ENCODE data around the gene RASAL2.
"Not testable (repeated sequence)": the region's sequence is repeated elsewhere in the genome, so short reads cannot be mapped to it uniquely, and the experiment has no call there.

RASAL2 gene

GRCh38 chr1:178075333-178075732 lies 18.6 kb upstream of the RASAL2 start:
- Histone ChIP-seq H3K9me3 (ENCODE audit: control insufficient read depth in 2 of 2, low read length in 2 of 2) (no peaks in the 10 kb centered on the region), H3K27me3 (ENCODE audit: control insufficient read depth in 1 of 2, insufficient read depth in 2 of 2, low read length in 2 of 2) (no peaks in the 10 kb centered on the region), H3K4me1 (ENCODE audit: control insufficient read depth, insufficient read depth, low read length) (no peaks in the 10 kb centered on the region), H3K36me3 (ENCODE audit: control insufficient read depth in 2 of 2, insufficient read depth in 2 of 2, low read length in 2 of 2) (no peaks in the 10 kb centered on the region), H3K27ac (ENCODE audit: low read length) (no peak overlapping the region), H3K4me3 (ENCODE audit: low read length in 2 of 2) (no peak overlapping the region), H3K9ac (ENCODE audit: low read length in 2 of 2) (no peak overlapping the region)

GRCh38 chr1:178076607-178077006 lies 17.3 kb upstream of the RASAL2 start:
- no peaks in the 10 kb centered on the region for H3K4me1 ChIP-seq (ENCODE audit: control insufficient read depth, insufficient read depth, low read length)
- H3K27me3 ChIP-seq (ENCODE audit: control insufficient read depth in 1 of 2, insufficient read depth in 2 of 2, low read length in 2 of 2) = no peaks in the 10 kb centered on the region
- H3K4me3 ChIP-seq (ENCODE audit: low read length in 2 of 2) = no peak overlapping the region
- no peaks in the 10 kb centered on the region for H3K9me3 ChIP-seq (ENCODE audit: control insufficient read depth in 2 of 2, low read length in 2 of 2)
- no peak overlapping the region for H3K9ac ChIP-seq (ENCODE audit: low read length in 2 of 2)
- no peak overlapping the region for H3K27ac ChIP-seq (ENCODE audit: low read length)
- H3K36me3 ChIP-seq (ENCODE audit: control insufficient read depth in 2 of 2, insufficient read depth in 2 of 2, low read length in 2 of 2) = no peaks in the 10 kb centered on the region

GRCh38 chr1:178077917-178078316 lies 16.0 kb upstream of the RASAL2 start:
- H3K27me3 ChIP-seq (ENCODE audit: control insufficient read depth in 1 of 2, insufficient read depth in 2 of 2, low read length in 2 of 2) = no peaks in the 10 kb centered on the region

GRCh38 chr1:178086294-178086693 lies 7.6 kb upstream of the RASAL2 start:
- Histone ChIP-seq H3K36me3 (ENCODE audit: control insufficient read depth in 2 of 2, insufficient read depth in 2 of 2, low read length in 2 of 2) (no peaks in the 10 kb centered on the region), H3K4me3 (ENCODE audit: low read length in 2 of 2) (no peak overlapping the region), H3K9me3 (ENCODE audit: control insufficient read depth in 2 of 2, low read length in 2 of 2) (no peaks in the 10 kb centered on the region), H3K27ac (ENCODE audit: low read length) (no peak overlapping the region), H3K27me3 (ENCODE audit: control insufficient read depth in 1 of 2, insufficient read depth in 2 of 2, low read length in 2 of 2) (no peaks in the 10 kb centered on the region), H3K4me1 (ENCODE audit: control insufficient read depth, insufficient read depth, low read length) (no peaks in the 10 kb centered on the region), H3K9ac (ENCODE audit: low read length in 2 of 2) (no peak overlapping the region)

More at GRCh38 chr1:178077917-178078316, 16.0 kb upstream of the RASAL2 start:
- Histone ChIP-seq H3K4me3 (ENCODE audit: low read length in 2 of 2) (no peak overlapping the region), H3K9ac (ENCODE audit: low read length in 2 of 2) (no peak overlapping the region), H3K36me3 (ENCODE audit: control insufficient read depth in 2 of 2, insufficient read depth in 2 of 2, low read length in 2 of 2) (no peaks in the 10 kb centered on the region), H3K27ac (ENCODE audit: low read length) (no peak overlapping the region), H3K9me3 (ENCODE audit: control insufficient read depth in 2 of 2, low read length in 2 of 2) (no peaks in the 10 kb centered on the region), H3K4me1 (ENCODE audit: control insufficient read depth, insufficient read depth, low read length) (no peaks in the 10 kb centered on the region)

- Histone ChIP-seq H3K4me3 (ENCODE audit: low read length in 2 of 2) (no peak overlapping the region), H3K27me3 (ENCODE audit: control insufficient read depth in 1 of 2, insufficient read depth in 2 of 2, low read length in 2 of 2) (no peaks in the 10 kb centered on the region), H3K9me3 (ENCODE audit: control insufficient read depth in 2 of 2, low read length in 2 of 2) (no peaks in the 10 kb centered on the region), H3K27ac (ENCODE audit: low read length) (no peak overlapping the region), H3K9ac (ENCODE audit: low read length in 2 of 2) (no peak overlapping the region), H3K36me3 (ENCODE audit: control insufficient read depth in 2 of 2, insufficient read depth in 2 of 2, low read length in 2 of 2) (no peaks in the 10 kb centered on the region), H3K4me1 (ENCODE audit: control insufficient read depth, insufficient read depth, low read length) (no peaks in the 10 kb centered on the region)
Observed at GRCh38 chr1:178086766-178087165, 7.1 kb upstream of the RASAL2 start.

- no peaks in the 10 kb centered on the region for H3K36me3 ChIP-seq (ENCODE audit: control insufficient read depth in 2 of 2, insufficient read depth in 2 of 2, low read length in 2 of 2)
- H3K27ac ChIP-seq (ENCODE audit: low read length) = no peak overlapping the region
- peaks cover 4% of the 10 kb centered on the region for H3K4me1 ChIP-seq (ENCODE audit: control insufficient read depth, insufficient read depth, low read length)
- H3K9ac ChIP-seq (ENCODE audit: low read length in 2 of 2) = no peak overlapping the region
- no peaks in the 10 kb centered on the region for H3K9me3 ChIP-seq (ENCODE audit: control insufficient read depth in 2 of 2, low read length in 2 of 2)
- H3K27me3 ChIP-seq (ENCODE audit: control insufficient read depth in 1 of 2, insufficient read depth in 2 of 2, low read length in 2 of 2) = no peaks in the 10 kb centered on the region
- H3K4me3 ChIP-seq (ENCODE audit: low read length in 2 of 2) = no peak overlapping the region
Observed at GRCh38 chr1:178088651-178089050, 5.3 kb upstream of the RASAL2 start.

- H3K27me3 ChIP-seq (ENCODE audit: control insufficient read depth in 1 of 2, insufficient read depth in 2 of 2, low read length in 2 of 2); H3K9ac ChIP-seq (ENCODE audit: low read length in 2 of 2); H3K4me1 ChIP-seq (ENCODE audit: control insufficient read depth, insufficient read depth, low read length); H3K27ac ChIP-seq (ENCODE audit: low read length); H3K4me3 ChIP-seq (ENCODE audit: low read length in 2 of 2); H3K36me3 ChIP-seq (ENCODE audit: control insufficient read depth in 2 of 2, insufficient read depth in 2 of 2, low read length in 2 of 2); H3K9me3 ChIP-seq (ENCODE audit: control insufficient read depth in 2 of 2, low read length in 2 of 2): not testable (repeated sequence)
Observed at GRCh38 chr1:178091454-178091853, 2.5 kb upstream of the RASAL2 start.

GRCh38 chr1:178091986-178092745 lies 1.7 kb upstream of the RASAL2 start:
- H3K9ac ChIP-seq (ENCODE audit: low read length in 2 of 2) = no peak overlapping the region
- no peak overlapping the region for H3K27ac ChIP-seq (ENCODE audit: low read length)
- no peaks in the 10 kb centered on the region for H3K27me3 ChIP-seq (ENCODE audit: control insufficient read depth in 1 of 2, insufficient read depth in 2 of 2, low read length in 2 of 2)
- H3K4me1 ChIP-seq (ENCODE audit: control insufficient read depth, insufficient read depth, low read length) = peaks cover 8% of the 10 kb centered on the region
- H3K4me3 ChIP-seq (ENCODE audit: low read length in 2 of 2) = no peak overlapping the region
- no peaks in the 10 kb centered on the region for H3K36me3 ChIP-seq (ENCODE audit: control insufficient read depth in 2 of 2, insufficient read depth in 2 of 2, low read length in 2 of 2)
- H3K9me3 ChIP-seq (ENCODE audit: control insufficient read depth in 2 of 2, low read length in 2 of 2) = no peaks in the 10 kb centered on the region

- Histone ChIP-seq H3K4me1 (ENCODE audit: control insufficient read depth, insufficient read depth, low read length) (peaks cover 8% of the 10 kb centered on the region), H3K4me3 (ENCODE audit: low read length in 2 of 2) (peak overlapping the region; percentile 64 to 88), H3K9me3 (ENCODE audit: control insufficient read depth in 2 of 2, low read length in 2 of 2) (no peaks in the 10 kb centered on the region), H3K36me3 (ENCODE audit: control insufficient read depth in 2 of 2, insufficient read depth in 2 of 2, low read length in 2 of 2) (no peaks in the 10 kb centered on the region), H3K9ac (ENCODE audit: low read length in 2 of 2) (peak overlapping the region; percentile 39 to 68), H3K27me3 (ENCODE audit: control insufficient read depth in 1 of 2, insufficient read depth in 2 of 2, low read length in 2 of 2) (no peaks in the 10 kb centered on the region), H3K27ac (ENCODE audit: low read length) (peak overlapping the region; percentile 59)
Observed at GRCh38 chr1:178092878-178093493, 918 bp upstream of the RASAL2 start.

GRCh38 chr1:178093494-178093950 lies 382 bp upstream of the RASAL2 start:
- peaks cover 8% of the 10 kb centered on the region for H3K4me1 ChIP-seq (ENCODE audit: control insufficient read depth, insufficient read depth, low read length)
- H3K36me3 ChIP-seq (ENCODE audit: control insufficient read depth in 2 of 2, insufficient read depth in 2 of 2, low read length in 2 of 2) = no peaks in the 10 kb centered on the region
- H3K27me3 ChIP-seq (ENCODE audit: control insufficient read depth in 1 of 2, insufficient read depth in 2 of 2, low read length in 2 of 2) = no peaks in the 10 kb centered on the region
- H3K9ac ChIP-seq (ENCODE audit: low read length in 2 of 2) = peak overlapping the region; percentile 39 to 71
- H3K4me3 ChIP-seq (ENCODE audit: low read length in 2 of 2) = peak overlapping the region; percentile 64 to 88
- no peaks in the 10 kb centered on the region for H3K9me3 ChIP-seq (ENCODE audit: control insufficient read depth in 2 of 2, low read length in 2 of 2)
- H3K27ac ChIP-seq (ENCODE audit: low read length) = peak overlapping the region; percentile 66
